ENCODE data around the gene EMX2.

Gene EMX2

GRCh38 chr10:117509573-117509972 lies 33.0 kb upstream of the EMX2 start (continued):
- TF ChIP-seq ZSCAN18 (tag by site-specific recombination; IDR thresholded peaks at IDR 0.05) (no peak), ZBTB8A (tag by site-specific recombination; IDR thresholded peaks at IDR 0.05) (no peak), ZNF549 (tag by site-specific recombination; IDR thresholded peaks at IDR 0.05) (no peak)

GRCh38 chr10:117511601-117512390 lies 30.8 kb upstream of the EMX2 start:
- POLR2A ChIA-PET, result interaction anchor here (0.6 kb wide), 1 partner anchor 747 kb away, joined by 4 read pairs; no protein-coding TSS in a partner anchor
- CTCF ChIA-PET, result interaction anchor here (0.7 to 0.9 kb wide), 2 partner anchors 15 to 1121 kb away, joined by 3 to 4 read pairs; no protein-coding TSS in a partner anchor
- Histone ChIP-seq H3K4me3 (ENCODE audit: low read depth, low read length) (no peak overlapping the region), H3K4me1 (ENCODE audit: control insufficient read depth, insufficient read depth, low read length) (no peaks in the 10 kb centered on the region), H3K9me3 (ENCODE audit: control insufficient read depth, insufficient read depth, low read depth, low read length) (no peaks in the 10 kb centered on the region), H3K36me3 (ENCODE audit: control insufficient read depth in 2 of 2, insufficient read depth in 1 of 2, low read length in 2 of 2) (no peaks in the 10 kb centered on the region), H3K27ac (ENCODE audit: extremely low read depth, low read depth, low read length) (no peak overlapping the region)
- no peak for TF ChIP-seq ZFHX2 (tag by site-specific recombination; conservative IDR thresholded peaks at IDR 0.05)
- 0 out of 2 replicates have a peak, but pooled peaks have one; percentile 21 for TF ChIP-seq KLF1 (tag by site-specific recombination; IDR thresholded peaks at IDR 0.05)
- TF ChIP-seq ZNF211 (tag by site-specific recombination; IDR thresholded peaks at IDR 0.05; ENCODE audit: low read depth), result no peak
- no peak for TF ChIP-seq EGR2 (tag by site-specific recombination; IDR thresholded peaks at IDR 0.05; ENCODE audit: low read depth)
- TF ChIP-seq ZNF558 (tag by site-specific recombination; IDR thresholded peaks at IDR 0.05), result no peak
- TF ChIP-seq ZIC2 (tag by site-specific recombination; IDR thresholded peaks at IDR 0.05), result peak; percentile 92
- TF ChIP-seq ZNF623 (tag by site-specific recombination; IDR thresholded peaks at IDR 0.05), result no peak
- no peak for TF ChIP-seq ZNF530 (tag by site-specific recombination; IDR thresholded peaks at IDR 0.05; ENCODE audit: low read depth)
- no peak for TF ChIP-seq ZNF26 (tag by site-specific recombination; IDR thresholded peaks at IDR 0.05)
- no peak for TF ChIP-seq ZNF423 (tag by site-specific recombination; IDR thresholded peaks at IDR 0.05)

- no peak overlapping the region for H3K4me3 ChIP-seq (ENCODE audit: low read depth, low read length)
- no peaks in the 10 kb centered on the region for H3K36me3 ChIP-seq (ENCODE audit: control insufficient read depth in 2 of 2, insufficient read depth in 1 of 2, low read length in 2 of 2)
- ChIA-PET CTCF (interaction anchor here (0.7 to 1.9 kb wide), 3 partner anchors 8 to 19 kb away, joined by 3 to 9 read pairs (median 3); no protein-coding TSS in a partner anchor), POLR2A (no interaction called here)
- no peaks in the 10 kb centered on the region; the same call in 1 of the 2 replicates for H3K4me1 ChIP-seq (ENCODE audit: control insufficient read depth, insufficient read depth, low read length)
- no peaks in the 10 kb centered on the region for H3K9me3 ChIP-seq (ENCODE audit: control insufficient read depth, insufficient read depth, low read depth, low read length)
- no peak overlapping the region for H3K27ac ChIP-seq (ENCODE audit: extremely low read depth, low read depth, low read length)
- TF ChIP-seq ZNF555 (tag by site-specific recombination; conservative IDR thresholded peaks at IDR 0.05) (no peak), ZNF560 (tag by site-specific recombination; IDR thresholded peaks at IDR 0.05; ENCODE audit: borderline replicate concordance) (no peak), ZNF747 (tag by site-specific recombination; IDR thresholded peaks at IDR 0.05) (no peak), ZBTB49 (tag by site-specific recombination; IDR thresholded peaks at IDR 0.05; ENCODE audit: low read depth) (no peak), ZNF768 (tag by site-specific recombination; IDR thresholded peaks at IDR 0.05) (no peak), ZNF580 (tag by site-specific recombination; IDR thresholded peaks at IDR 0.05) (no peak), ZNF629 (tag by site-specific recombination; IDR thresholded peaks at IDR 0.05) (no peak), KLF1 (tag by site-specific recombination; IDR thresholded peaks at IDR 0.05) (no peak), ZNF114 (tag by site-specific recombination; IDR thresholded peaks at IDR 0.05) (no peak), ZBTB10 (tag by site-specific recombination; IDR thresholded peaks at IDR 0.05) (no peak), GLIS2 (tag by site-specific recombination; IDR thresholded peaks at IDR 0.05) (no peak)
Measured at GRCh38 chr10:117514971-117515370, 27.6 kb upstream of the EMX2 start.

Data from HEK293 (cell line).